IgD-negative memory B cell (primary cell): ENCODE results near the gene RARA. TPM values are rescaled to one million over a fixed set of nuclear protein-coding genes. Genes with fewer than 3 reads are reported as not detected.

Experiments
- H3K27ac Mint-ChIP-seq, 3 donors: one replicate each; pipeline ENCODE4 v1.8.0; 2020 to 2022; ENCODE audit warnings: mild to moderate bottlenecking in 3 of 3, mixed read lengths in 3 of 3, moderate library complexity in 1 of 3
- H3K27me3 Mint-ChIP-seq: one replicate; pipeline ENCODE4 v1.8.0; 2021; ENCODE audit warnings: mixed read lengths
- H3K36me3 Mint-ChIP-seq: one replicate; pipeline ENCODE4 v1.8.0; 2020; ENCODE audit warnings: mild to moderate bottlenecking, mixed read lengths
- H3K4me1 Mint-ChIP-seq, 3 donors: one replicate each; pipeline ENCODE4 v1.8.0; 2020 to 2022; ENCODE audit warnings: mixed read lengths in 3 of 3, mild to moderate bottlenecking in 1 of 3
- H3K4me3 Mint-ChIP-seq, 4 donors: one replicate each; pipeline ENCODE4 v1.8.0; 2020 to 2022; ENCODE audit warnings: mild to moderate bottlenecking in 4 of 4, mixed read lengths in 4 of 4, moderate library complexity in 3 of 4
- H3K9me3 Mint-ChIP-seq, 3 donors: one replicate each; pipeline ENCODE4 v1.8.0; 2020 to 2021; ENCODE audit warnings: mixed read lengths in 3 of 3, mild to moderate bottlenecking in 1 of 3
- polyA plus RNA-seq: library from polyadenylated mRNA; unstranded; fragments of 300-500 nt; fragmentation: Illumina TruSeq; gene quantifications from one replicate; pipeline ENCODE4 v1.2.3, GENCODE V29; 2021

RARA gene
- polyA plus RNA-seq, 1 donor from 2014 or later, result 13.7 TPM

DNA sequence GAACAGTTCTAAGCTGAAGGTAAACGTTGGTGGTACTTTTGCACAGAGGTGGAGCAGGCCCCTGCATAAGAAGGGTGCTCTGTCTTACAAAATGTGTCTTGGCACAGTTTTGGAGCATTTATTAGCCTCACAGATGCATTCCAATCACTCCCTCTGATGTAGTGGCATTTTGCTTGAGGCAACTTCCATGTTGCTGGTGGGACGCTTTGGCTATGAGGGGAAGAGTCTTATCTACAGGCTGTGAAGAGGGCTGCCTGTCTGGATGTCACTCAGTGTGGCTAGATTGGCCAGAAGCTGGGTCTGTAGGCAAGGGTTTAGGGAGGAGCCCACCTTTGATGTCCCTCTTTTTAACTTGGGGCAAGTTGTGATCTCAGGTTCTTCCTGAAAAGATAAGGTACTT, 2.6 kb upstream of the RARA start:
- no peaks in the 10 kb centered on the region for H3K36me3 Mint-ChIP-seq
- H3K27me3 Mint-ChIP-seq, result no peaks in the 10 kb centered on the region
- no peak overlapping the region for H3K4me3 Mint-ChIP-seq
- no peaks in the 10 kb centered on the region for H3K9me3 Mint-ChIP-seq
- no peak overlapping the region for H3K27ac Mint-ChIP-seq
- H3K4me1 Mint-ChIP-seq, result peaks cover 13 to 20% (median 19%) of the 10 kb centered on the region in 3 donors

DNA sequence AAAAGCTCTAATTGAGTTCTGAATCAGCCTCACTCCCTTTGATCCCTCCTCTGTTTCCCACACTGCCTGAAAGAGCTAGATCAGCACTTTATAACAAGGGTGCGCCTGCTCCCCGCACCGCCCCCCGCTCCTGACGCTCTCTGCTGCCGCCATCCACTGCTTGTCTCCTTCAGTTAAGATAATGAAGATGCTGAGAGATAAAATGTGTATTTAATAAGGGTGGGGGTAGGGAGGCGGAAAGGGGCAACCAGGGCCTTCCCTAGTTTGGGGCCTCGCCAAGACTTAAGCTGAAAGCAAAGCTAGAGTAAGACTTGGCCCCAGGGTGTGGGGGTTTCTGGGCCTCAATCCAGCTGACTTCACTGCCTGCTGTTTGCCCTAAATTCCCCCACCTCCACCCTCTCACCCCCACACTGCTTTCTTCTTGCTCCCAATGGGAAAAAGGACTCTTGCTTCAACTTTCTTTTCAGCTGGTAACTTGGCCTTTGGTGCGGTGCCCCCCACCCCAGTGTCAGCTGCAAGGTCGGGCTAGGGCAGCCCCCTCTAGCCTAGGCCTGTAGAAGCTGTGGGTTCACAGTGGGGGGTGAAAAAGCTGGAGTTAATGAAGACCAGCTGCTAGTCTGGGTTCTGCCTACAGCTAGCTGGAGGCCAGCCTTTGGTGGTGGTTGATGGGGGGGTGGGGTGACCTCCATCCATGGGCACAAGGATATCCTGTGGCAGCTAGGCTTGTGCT, 1.8 kb upstream of the RARA start:
- Mint-ChIP-seq H3K27me3 (no peaks in the 10 kb centered on the region), H3K4me1 (peaks cover 20 to 28% (median 26%) of the 10 kb centered on the region in 3 donors), H3K9me3 (no peaks in the 10 kb centered on the region), H3K36me3 (no peaks in the 10 kb centered on the region), H3K4me3 (no peak overlapping the region), H3K27ac (no peak overlapping the region)

DNA sequence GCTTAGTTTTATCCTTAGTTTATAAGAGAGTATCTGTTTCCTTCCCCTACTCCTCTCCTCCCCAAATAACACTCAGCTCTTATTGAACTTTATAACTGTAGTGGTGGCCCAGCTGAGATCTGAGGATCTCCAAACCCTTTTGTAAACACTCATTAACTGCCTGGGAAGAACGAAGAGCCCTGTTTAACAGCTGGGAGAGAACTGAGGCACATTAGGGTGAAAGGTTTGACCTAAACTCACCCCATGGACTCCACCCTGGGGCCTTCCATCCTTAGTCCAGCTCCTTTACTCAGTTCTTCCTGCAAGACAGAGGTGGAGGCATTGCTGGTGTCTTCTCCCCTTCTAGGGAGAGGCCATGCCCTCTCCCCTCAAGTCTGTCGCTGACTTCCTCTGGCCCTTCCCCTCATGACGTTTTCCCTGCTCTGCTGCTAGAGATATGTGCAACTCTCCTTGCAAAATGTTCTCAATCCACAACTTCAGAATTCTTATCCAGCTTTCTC, 1.2 kb upstream of the RARA start:
- Mint-ChIP-seq H3K9me3 (no peaks in the 10 kb centered on the region), H3K4me3 (no peak overlapping the region), H3K36me3 (no peaks in the 10 kb centered on the region), H3K4me1 (peaks cover 20 to 30% (median 30%) of the 10 kb centered on the region in 3 donors), H3K27me3 (no peaks in the 10 kb centered on the region), H3K27ac (no peak overlapping the region)

DNA sequence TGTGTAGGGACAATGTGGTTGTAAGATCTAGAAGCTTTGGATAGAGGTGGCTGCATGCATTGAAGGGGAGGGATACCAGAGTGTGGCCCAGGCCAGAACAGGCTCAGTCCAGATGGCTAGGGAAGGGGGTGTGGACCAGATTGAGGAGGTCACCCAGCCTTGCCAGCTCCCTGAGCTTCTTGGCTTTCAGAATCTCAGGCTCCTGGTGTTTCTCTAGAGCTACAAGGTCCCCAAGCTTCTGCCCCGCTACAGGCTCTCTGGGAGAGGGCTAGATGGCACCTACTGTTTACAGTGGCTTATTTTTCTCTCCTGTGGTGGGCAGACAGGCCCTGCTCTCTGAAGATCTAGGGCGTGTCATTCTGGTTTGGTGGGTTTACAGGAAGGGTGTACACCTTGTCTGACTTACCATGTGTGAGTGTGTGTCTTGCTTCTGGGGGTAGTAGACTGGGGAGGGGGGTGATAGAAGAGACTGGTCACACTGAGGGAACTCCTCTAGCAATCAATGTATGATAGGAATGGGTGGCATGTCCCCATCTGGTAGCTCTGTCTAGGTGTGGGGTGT, 1.1 kb downstream of the RARA start:
- H3K4me3 Mint-ChIP-seq, result peak overlapping the region in 2 of 4 donors; percentile 13 to 24

DNA sequence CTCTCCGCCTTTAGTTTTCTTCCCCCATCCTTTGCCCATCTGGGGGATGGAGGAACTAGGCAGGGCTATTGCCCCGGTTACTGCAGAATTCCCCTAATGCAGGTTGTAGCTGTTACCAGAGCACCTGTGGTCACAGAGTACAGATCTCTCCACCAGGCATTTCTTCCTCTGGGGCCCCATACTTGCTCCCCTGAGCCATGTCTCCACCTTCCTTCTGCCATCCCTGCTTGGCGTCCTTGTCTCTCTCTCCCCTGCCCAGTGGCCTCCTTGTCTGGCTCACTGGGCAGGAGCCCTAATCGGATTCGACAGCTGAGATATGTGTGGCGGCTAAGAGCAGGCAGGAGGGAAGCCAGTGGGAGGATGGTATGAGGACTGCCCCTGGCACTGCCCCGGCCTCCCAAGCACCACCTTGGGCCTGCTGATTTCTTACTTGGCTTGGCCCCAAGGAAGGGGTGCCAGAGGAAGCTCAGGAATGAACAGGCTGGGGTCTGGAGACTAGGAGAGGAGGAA, 2.0 kb downstream of the RARA start:
- H3K27me3 Mint-ChIP-seq, result no peaks in the 10 kb centered on the region
- H3K9me3 Mint-ChIP-seq, result no peaks in the 10 kb centered on the region
- peaks cover 18 to 32% (median 29%) of the 10 kb centered on the region in 3 donors for H3K4me1 Mint-ChIP-seq
- H3K36me3 Mint-ChIP-seq, result no peaks in the 10 kb centered on the region
- H3K27ac Mint-ChIP-seq, result peak overlapping the region in 1 of 3 donors; percentile 88
- H3K4me3 Mint-ChIP-seq, result peak overlapping the region in 3 of 4 donors; percentile 3 to 19 (median 13)

More for the DNA sequence above, 1.1 kb downstream of the RARA start:
- H3K27ac Mint-ChIP-seq, result peak overlapping the region in 1 of 3 donors; percentile 88
- peaks cover 18 to 32% (median 29%) of the 10 kb centered on the region in 3 donors for H3K4me1 Mint-ChIP-seq
- no peaks in the 10 kb centered on the region for H3K9me3 Mint-ChIP-seq
- H3K27me3 Mint-ChIP-seq, result no peaks in the 10 kb centered on the region
- H3K36me3 Mint-ChIP-seq, result no peaks in the 10 kb centered on the region

DNA sequence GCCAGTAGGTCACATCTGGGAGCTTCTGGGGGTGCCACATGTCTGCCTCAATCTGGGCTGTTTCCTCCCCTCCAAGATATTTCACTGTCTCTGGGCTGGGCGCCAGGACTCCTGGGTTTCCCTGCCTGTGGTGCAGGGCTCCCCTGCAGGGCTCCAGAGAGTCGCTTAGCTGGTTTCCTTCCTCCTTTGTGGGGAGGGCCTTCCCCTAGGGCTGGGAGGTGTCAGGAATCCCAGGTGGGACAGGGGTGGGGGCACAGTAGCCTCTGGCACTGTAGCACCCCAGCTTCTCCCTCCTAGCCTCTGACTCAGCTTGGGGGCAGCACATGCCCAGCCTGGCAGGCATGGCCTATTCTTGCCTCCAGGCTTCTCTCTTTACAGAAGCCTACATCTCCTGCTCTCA, 2.6 kb downstream of the RARA start:
- Mint-ChIP-seq H3K27me3 (peaks cover 2% of the 10 kb centered on the region), H3K4me1 (peaks cover 18 to 35% (median 29%) of the 10 kb centered on the region in 3 donors), H3K36me3 (no peaks in the 10 kb centered on the region), H3K27ac (peak overlapping the region in 2 of 3 donors; percentile 22 to 49), H3K4me3 (peak overlapping the region in 2 of 4 donors; percentile 74 to 77), H3K9me3 (no peaks in the 10 kb centered on the region)

DNA sequence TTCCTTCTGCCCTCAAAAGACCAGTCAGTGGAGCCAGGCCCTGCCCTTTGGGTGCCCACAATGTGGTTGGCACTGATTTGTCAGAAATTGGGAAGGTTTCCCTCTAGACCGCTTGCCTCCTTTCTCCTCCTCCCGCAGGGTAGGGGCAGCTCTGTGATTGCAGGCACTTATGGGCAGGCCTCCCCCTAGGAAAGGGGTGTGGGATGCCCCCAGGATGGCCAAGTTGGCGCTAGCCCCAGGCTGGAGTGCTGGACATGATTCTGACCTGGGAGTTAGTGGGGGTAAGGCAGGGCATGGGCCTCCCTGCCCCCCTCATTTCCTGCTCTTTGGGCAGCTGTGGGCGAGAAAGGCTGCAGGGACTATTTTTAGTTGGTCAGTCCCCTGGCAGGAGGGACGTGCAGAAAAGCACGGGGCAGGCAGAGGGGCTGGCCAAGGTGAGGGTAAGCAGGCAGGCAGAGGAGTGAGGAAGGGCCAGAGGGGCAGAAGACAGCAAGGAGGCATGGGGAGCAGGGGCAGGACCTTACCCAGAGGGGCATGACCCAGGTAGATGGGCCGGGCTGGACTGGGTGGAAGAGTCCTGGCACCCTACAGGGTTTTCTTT, 3.3 kb downstream of the RARA start:
- Mint-ChIP-seq H3K36me3 (no peaks in the 10 kb centered on the region), H3K9me3 (no peaks in the 10 kb centered on the region), H3K27me3 (peaks cover 2% of the 10 kb centered on the region), H3K4me3 (no peak overlapping the region), H3K4me1 (peaks cover 20 to 37% (median 32%) of the 10 kb centered on the region in 3 donors), H3K27ac (peak overlapping the region in 2 of 3 donors; percentile 23 to 49)

DNA sequence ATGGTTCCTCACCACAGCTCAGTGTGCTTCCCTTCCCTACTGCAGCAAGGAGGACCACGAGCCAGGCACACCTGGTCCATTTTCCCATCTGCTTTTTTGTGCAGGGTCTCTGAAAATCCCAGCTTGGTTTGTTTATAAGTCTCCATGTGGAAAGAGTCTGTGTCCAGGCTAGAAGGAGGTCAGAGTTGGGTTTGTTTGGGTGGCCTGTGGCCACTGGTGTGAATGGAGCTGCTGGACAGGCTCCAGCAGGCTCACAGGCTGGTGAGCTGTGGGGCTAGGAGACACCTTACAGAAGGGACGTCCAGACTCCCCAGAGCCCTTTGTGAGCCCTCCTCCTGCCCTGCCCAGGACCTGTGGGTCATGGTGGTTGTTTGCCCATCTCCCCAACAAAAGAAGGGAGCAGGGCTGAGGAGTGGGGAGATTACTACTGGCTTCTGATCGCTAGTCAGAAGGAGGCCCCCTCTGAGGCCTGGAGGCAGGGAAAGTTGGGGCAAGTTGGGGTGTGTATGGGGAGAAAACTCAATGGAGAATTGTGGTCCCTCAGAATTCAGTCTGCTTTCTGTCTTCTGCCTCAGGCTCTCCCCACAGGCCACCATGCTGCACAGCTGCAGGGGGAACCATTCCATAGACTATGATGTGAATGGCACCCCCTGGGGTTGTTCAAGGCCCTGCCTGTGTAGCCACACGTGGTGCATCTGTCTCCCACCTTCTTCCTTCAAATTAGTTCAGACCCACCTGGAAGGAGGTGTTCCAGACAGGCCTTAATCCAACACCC, 4.1 kb downstream of the RARA start:
- Mint-ChIP-seq H3K9me3 (no peaks in the 10 kb centered on the region), H3K4me1 (peaks cover 28 to 43% (median 39%) of the 10 kb centered on the region in 3 donors), H3K27me3 (peaks cover 2% of the 10 kb centered on the region), H3K27ac (no peak overlapping the region), H3K4me3 (no peak overlapping the region), H3K36me3 (no peaks in the 10 kb centered on the region)

DNA sequence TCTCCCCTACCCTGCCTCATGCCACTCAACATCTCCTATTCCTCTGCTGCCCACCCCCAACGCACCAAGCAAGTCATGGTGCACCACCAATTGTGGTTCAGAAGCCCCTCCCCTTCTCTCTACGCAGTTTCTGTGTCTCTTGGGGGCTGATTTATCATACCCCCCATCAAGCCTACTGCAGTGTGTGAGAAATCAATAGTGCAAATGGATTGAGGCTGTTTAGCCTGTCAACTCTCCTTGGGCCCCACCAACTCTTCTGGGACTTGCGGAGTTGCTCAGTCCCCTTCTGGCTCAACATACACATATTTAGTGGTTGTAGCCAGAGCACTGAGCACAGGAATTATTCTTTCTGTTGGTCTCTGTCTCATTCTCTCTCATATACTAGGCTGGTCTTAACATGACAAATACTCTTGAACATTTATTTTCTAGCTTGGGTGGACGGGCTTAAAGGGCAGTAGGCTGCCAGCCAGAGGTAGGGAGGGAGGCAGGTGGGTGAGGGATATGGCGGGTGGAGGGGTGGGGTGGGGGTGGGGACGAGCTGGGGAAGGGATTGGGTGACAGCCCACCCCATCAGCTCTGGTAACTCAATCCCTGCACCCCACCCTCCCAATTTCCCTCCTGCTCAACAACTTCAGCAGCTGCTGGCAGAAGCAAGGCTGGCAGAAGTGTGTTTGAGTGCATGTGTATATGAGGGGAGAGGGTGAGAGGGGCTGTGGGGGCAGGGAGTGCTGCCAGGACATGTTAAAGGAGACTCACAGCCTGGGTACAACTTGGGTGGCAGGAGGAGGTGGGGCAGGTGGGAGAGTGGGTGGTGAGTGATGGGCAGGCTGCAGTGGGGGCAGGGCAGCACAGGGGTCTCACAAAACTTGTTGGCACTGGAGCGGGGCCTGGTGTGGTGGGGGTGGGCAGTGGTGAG, 4.9 kb downstream of the RARA start:
- peaks cover 33 to 44% (median 39%) of the 10 kb centered on the region in 3 donors for H3K4me1 Mint-ChIP-seq

DNA sequence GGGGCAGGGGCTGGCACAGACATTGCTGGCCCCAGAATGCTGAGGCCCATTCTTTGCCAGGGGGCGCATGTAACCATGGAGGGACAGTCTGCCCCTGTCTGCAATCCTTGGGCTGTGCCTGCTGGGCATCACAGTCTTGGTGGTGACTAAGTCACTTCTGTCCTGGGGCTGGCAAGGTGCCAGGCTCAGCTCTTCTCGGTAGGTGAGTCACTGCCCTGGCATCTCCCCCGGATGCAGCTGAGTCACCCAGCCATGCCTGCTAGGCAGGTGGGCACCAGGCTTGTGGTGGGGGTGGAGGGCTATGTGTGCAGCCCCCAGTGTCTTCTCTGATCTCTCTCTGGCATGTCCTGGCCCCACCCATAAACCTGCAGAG, 5.6 kb downstream of the RARA start:
- Mint-ChIP-seq H3K27me3 (peaks cover 2% of the 10 kb centered on the region), H3K4me3 (no peak overlapping the region), H3K36me3 (no peaks in the 10 kb centered on the region), H3K27ac (peak overlapping the region in 1 of 3 donors; percentile 6), H3K9me3 (no peaks in the 10 kb centered on the region), H3K4me1 (peaks cover 34 to 45% (median 41%) of the 10 kb centered on the region in 3 donors)

More for the DNA sequence above, 4.9 kb downstream of the RARA start:
- no peak overlapping the region for H3K4me3 Mint-ChIP-seq
- no peak overlapping the region for H3K27ac Mint-ChIP-seq
- H3K9me3 Mint-ChIP-seq, result no peaks in the 10 kb centered on the region
- H3K27me3 Mint-ChIP-seq, result peaks cover 2% of the 10 kb centered on the region
- no peaks in the 10 kb centered on the region for H3K36me3 Mint-ChIP-seq

DNA sequence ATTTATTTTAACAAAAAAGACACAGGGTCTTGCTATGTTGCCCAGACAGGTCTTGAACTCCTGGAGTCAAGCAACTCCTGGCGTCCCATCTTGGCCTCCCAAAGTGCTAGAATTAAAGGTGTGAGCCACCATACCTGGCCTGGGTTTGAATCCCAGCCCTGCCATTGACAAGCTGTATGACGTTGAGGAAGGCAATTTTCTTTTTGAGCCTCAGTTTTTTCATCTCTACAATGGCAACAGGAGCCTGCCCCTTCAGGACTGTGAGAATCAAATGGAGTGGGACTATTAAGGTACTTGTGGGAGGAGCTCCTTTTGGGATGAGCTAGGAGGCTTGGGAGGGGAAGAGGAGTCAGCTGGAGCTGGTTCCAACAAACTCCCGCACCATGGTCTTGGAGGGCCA, 6.2 kb downstream of the RARA start:
- H3K27ac Mint-ChIP-seq, result no peak overlapping the region
- peaks cover 38 to 46% (median 43%) of the 10 kb centered on the region in 3 donors for H3K4me1 Mint-ChIP-seq
- peaks cover 3% of the 10 kb centered on the region for H3K27me3 Mint-ChIP-seq
- H3K36me3 Mint-ChIP-seq, result peaks cover under 1% of the 10 kb centered on the region
- H3K9me3 Mint-ChIP-seq, result no peaks in the 10 kb centered on the region
- H3K4me3 Mint-ChIP-seq, result no peak overlapping the region

DNA sequence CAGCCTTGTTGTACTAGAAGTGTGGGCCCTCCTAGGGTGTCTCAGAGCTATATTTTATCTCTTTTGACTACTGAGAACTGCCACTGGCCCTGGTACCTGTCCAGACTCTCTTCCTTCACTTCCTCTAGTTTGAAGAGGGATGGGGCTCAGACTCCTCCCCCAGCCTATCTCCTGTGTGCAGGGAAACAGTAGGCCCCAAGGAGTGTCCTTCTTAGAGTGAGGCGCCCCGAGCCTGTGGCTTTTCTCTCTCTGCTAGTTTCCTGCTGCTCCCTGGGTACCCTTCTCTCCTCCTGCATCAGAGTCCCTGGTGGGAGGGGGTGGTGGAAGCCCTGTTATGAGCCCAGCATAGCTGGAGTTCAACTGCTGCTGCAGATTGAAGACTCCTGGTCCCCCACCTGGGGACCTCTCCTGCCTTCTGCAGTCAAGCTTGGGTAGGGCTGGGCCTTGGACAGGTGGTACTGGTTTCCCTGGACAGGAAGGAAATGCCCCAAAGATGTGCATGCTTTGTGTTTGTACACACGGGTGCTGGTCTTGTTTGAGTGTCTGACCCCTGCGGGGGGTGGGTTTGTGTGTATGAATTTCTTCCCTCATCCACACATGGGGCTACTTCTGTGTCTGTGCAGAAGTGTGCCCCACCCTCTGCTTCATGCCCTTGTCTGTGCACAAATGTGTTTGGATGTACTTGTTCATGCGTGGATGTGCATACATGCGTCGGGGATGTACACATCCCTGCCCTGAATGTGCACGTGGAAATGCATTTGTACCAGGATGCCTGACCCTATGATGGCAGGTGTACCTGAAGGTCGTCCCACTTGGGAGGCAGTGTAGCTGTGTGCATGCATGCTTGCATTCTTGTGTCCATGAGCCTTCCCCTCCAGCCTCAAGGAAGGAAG, 6.9 kb downstream of the RARA start:
- Mint-ChIP-seq H3K27ac (no peak overlapping the region), H3K9me3 (no peaks in the 10 kb centered on the region), H3K4me3 (peak overlapping the region in 3 of 4 donors; percentile 17 to 78 (median 66)), H3K36me3 (peaks cover 1% of the 10 kb centered on the region), H3K27me3 (peaks cover 5% of the 10 kb centered on the region), H3K4me1 (peaks cover 38 to 49% (median 41%) of the 10 kb centered on the region in 3 donors)
